Spleen (tissue), 11 donors: Measurements from ENCODE around the gene COL5A1. TPM values are rescaled to one million over a fixed set of nuclear protein-coding genes. Genes with fewer than 3 reads are reported as not detected.
A peak's percentile ranks its signal among the peaks of the same experiment; 100 is the strongest.

Experiments
- DNase-seq: peaks from one replicate; pipeline ENCODE4 v3.0.0-alpha.2; 2020
- H3K27ac ChIP-seq, 8 donors: fragments of 200-600 bp; sonication (generic) in 7 of 8; 1 replicate in 4 of 8; 2 replicates in 4 of 8; pipeline versions ENCODE4 v1.5.0 to v1.8.0; 2016 to 2021; ENCODE audit warnings: inconsistent platforms in 4 of 8, mild to moderate bottlenecking in 4 of 8, moderate library complexity in 1 of 8
- H3K27me3 ChIP-seq, 7 donors: fragments of 200-600 bp; sonication (generic) in 6 of 7; replicated peaks in 1 of 7; 1 replicate in 4 of 7; 2 replicates in 3 of 7; pipeline versions ENCODE4 v1.5.0 to v1.8.0; 2016 to 2021; ENCODE audit warnings: inconsistent platforms in 3 of 7, mild to moderate bottlenecking in 1 of 7
- H3K36me3 ChIP-seq, 6 donors: fragments of 200-600 bp; sonication (generic) in 5 of 6; 1 replicate in 4 of 6; 2 replicates in 2 of 6; pipeline versions ENCODE4 v1.5.0 to v1.8.0; 2016 to 2021; ENCODE audit warnings: inconsistent platforms in 2 of 6
- H3K4me1 ChIP-seq, 6 donors: fragments of 200-600 bp; sonication (generic) in 5 of 6; 1 replicate in 3 of 6; 2 replicates in 3 of 6; pipeline versions ENCODE4 v1.5.0 to v1.8.0; 2016 to 2021; ENCODE audit warnings: inconsistent platforms in 3 of 6
- H3K4me3 ChIP-seq, 8 donors: fragments of 200-600 bp; sonication (generic) in 7 of 8; 1 replicate in 4 of 8; 2 replicates in 4 of 8; pipeline versions ENCODE4 v1.5.0 to v1.8.0; 2016 to 2021; ENCODE audit warnings: inconsistent platforms in 4 of 8, mild to moderate bottlenecking in 4 of 8, moderate library complexity in 2 of 8
- H3K9me3 ChIP-seq, 8 donors: fragments of 200-600 bp; sonication (generic) in 7 of 8; 1 replicate in 4 of 8; 2 replicates in 4 of 8; pipeline versions ENCODE4 v1.5.0 to v1.8.0; 2016 to 2021; ENCODE audit warnings: inconsistent platforms in 4 of 8
- CTCF ChIP-seq, 11 experiments: fragments of 200-600 bp in 7 of 11; fragments of 450-650 bp in 4 of 11; sonication (generic) in 4 of 11; IDR thresholded peaks in 8 of 11; conservative IDR thresholded peaks in 3 of 11; 1 replicate in 7 of 11; 2 replicates in 4 of 11; pipeline versions ENCODE4 v1.4.0 to v1.8.0; 2016 to 2021; ENCODE audit warnings: antibody characterized with exemption in 11 of 11, inconsistent platforms in 4 of 11, mild to moderate bottlenecking in 1 of 11
- POLR2A ChIP-seq, 3 donors: fragments of 450-650 bp; IDR thresholded peaks; one replicate each; pipeline ENCODE4 v1.5.1; 2017; ENCODE audit warnings: antibody characterized with exemption in 3 of 3, mild to moderate bottlenecking in 1 of 3
- POLR2AphosphoS5 ChIP-seq, 3 donors: sonication (generic); formaldehyde crosslinking; IDR thresholded peaks; one replicate each; pipeline ENCODE4 v1.5.1; 2017; ENCODE audit warnings: antibody characterized with exemption in 3 of 3
- WGBS, 5 donors: extraction: QIAGEN DNeasy Blood & Tissue Kit in 3 of 5; methylation state at CpG; one replicate each; pipeline versions ENCODE4 v1.1.5 to v1.1.7; 2013 to 2018; 5-methylcytosine and 5-hydroxymethylcytosine counted together
- intact Hi-C: fragments of 100-400 bp; cut with DNase I; formaldehyde crosslinking; loops from one replicate; pipeline ENCODE4 v1.15.0; 2023; ENCODE audit warnings: low total_unique reads
- polyA plus RNA-seq, 3 donors: library from polyadenylated mRNA; stranded (reverse); fragments of 200-250 nt; gene quantifications; one replicate each; pipeline ENCODE4 v1.2.1, GENCODE V29; 2013
- total RNA-seq, 7 donors: library from RNA; depleted of rRNA in 3 of 7; stranded (reverse); fragments of >200 nt in 3 of 7; fragmentation: NEBNext Ultra II Directional in 4 of 7; extraction: Animal tissue kit (Norgen Biotek cat#: 25700) in 4 of 7; gene quantifications; one replicate each; pipeline versions ENCODE4 v1.1.0 to v1.2.1, GENCODE V29; 2016 to 2021
- donor health status: healthy with polysubstance abuse.
- donor health status: DM: no; HTN: no; CAD: no; lungs with moderate emphysema.
- donor health status: DM: no; HTN: no; CAD: no.
- donor health status: Bipolar disorder and iron deficiency.
- donor health status: healthy.
- donor health status: DM: no; HTN: no; CAD: no.
- donor health status: DM: yes; HTN: yes; CAD: no.

The COL5A1 gene
- total and polyA plus RNA-seq, 10 donors = 2.6 to 50.6 (median 23.7) TPM

- Histone ChIP-seq H3K27me3 (peaks cover 0 to 50% (median 18%) of the 10 kb centered on the region in 7 donors), H3K27ac (peak overlapping the region in 3 of 8 donors; percentile 3 to 43 (median 20)), H3K36me3 (no peaks in the 10 kb centered on the region), H3K4me1 (peaks cover 0 to 45% (median 23%) of the 10 kb centered on the region in 6 donors), H3K9me3 (no peaks in the 10 kb centered on the region), H3K4me3 (no peak overlapping the region)
- no peak for DNase-seq
- intact Hi-C loops = no loop called here
- no peak for TF ChIP-seq POLR2AphosphoS5 (IDR thresholded peaks at IDR 0.05)
- no peak for TF ChIP-seq POLR2A (IDR thresholded peaks at IDR 0.05)
- 83 to 91% (median 87%) methylated on average over 12 to 13 of the region's 13 CpGs for WGBS, 5 donors
Observed at GRCh38 chr9:134638502-134639090, 3.0 kb upstream of the COL5A1 start.

GRCh38 chr9:134639994-134640393 lies 1.6 kb upstream of the COL5A1 start:
- H3K4me3 ChIP-seq = no peak overlapping the region
- H3K27ac ChIP-seq = no peak overlapping the region
- H3K27me3 ChIP-seq = peaks cover 0 to 53% (median 18%) of the 10 kb centered on the region in 7 donors
- intact Hi-C loops = loop anchor here (10.0 kb wide), 1 partner anchor 185 kb away; no protein-coding TSS in a partner anchor
- no peak for DNase-seq
- H3K36me3 ChIP-seq = no peaks in the 10 kb centered on the region
- H3K4me1 ChIP-seq = peaks cover 0 to 50% (median 24%) of the 10 kb centered on the region in 6 donors
- WGBS, 5 donors = 92 to 96% (median 94%) methylated on average over 5 of the region's 5 CpGs
- H3K9me3 ChIP-seq = no peaks in the 10 kb centered on the region
- TF ChIP-seq POLR2AphosphoS5 (IDR thresholded peaks at IDR 0.05) (no peak), CTCF (IDR thresholded peaks at IDR 0.05 in 8 of 11, conservative IDR thresholded peaks at IDR 0.05 in 3 of 11) (no peak), POLR2A (IDR thresholded peaks at IDR 0.05) (no peak)

- 76 to 82% (median 80%) methylated on average over 14 of the region's 14 CpGs for WGBS, 5 donors
- H3K27ac ChIP-seq = peak overlapping the region in 7 of 8 donors; percentile 67 to 85 (median 79)
- TF ChIP-seq CTCF (IDR thresholded peaks at IDR 0.05 in 8 of 11, conservative IDR thresholded peaks at IDR 0.05 in 3 of 11) (no peak), POLR2A (IDR thresholded peaks at IDR 0.05) (no peak)
- no peaks in the 10 kb centered on the region for H3K9me3 ChIP-seq
- peaks cover 0 to 53% (median 18%) of the 10 kb centered on the region in 7 donors for H3K27me3 ChIP-seq
- intact Hi-C loops = loop anchor here (10.0 kb wide), 1 partner anchor 186 kb away; no protein-coding TSS in a partner anchor
- peak overlapping the region in 5 of 8 donors; percentile 51 to 75 (median 57) for H3K4me3 ChIP-seq
- no peaks in the 10 kb centered on the region for H3K36me3 ChIP-seq
- DNase-seq = no peak
- peaks cover 0 to 57% (median 30%) of the 10 kb centered on the region in 6 donors for H3K4me1 ChIP-seq
Observed at GRCh38 chr9:134640506-134641172, 964 bp upstream of the COL5A1 start.

- no peak for TF ChIP-seq CTCF (IDR thresholded peaks at IDR 0.05 in 8 of 11, conservative IDR thresholded peaks at IDR 0.05 in 3 of 11)
- TF ChIP-seq POLR2AphosphoS5 (IDR thresholded peaks at IDR 0.05) = no peak
- no peak for TF ChIP-seq POLR2A (IDR thresholded peaks at IDR 0.05)
- no peak for DNase-seq
- Histone ChIP-seq H3K27ac (peak overlapping the region in 7 of 8 donors; percentile 67 to 85 (median 79)), H3K4me1 (peaks cover 0 to 70% (median 32%) of the 10 kb centered on the region in 6 donors), H3K4me3 (peak overlapping the region; percentile 37 to 75 (median 57)), H3K27me3 (peaks cover 0 to 53% (median 18%) of the 10 kb centered on the region in 7 donors), H3K9me3 (no peaks in the 10 kb centered on the region), H3K36me3 (no peaks in the 10 kb centered on the region)
- WGBS, 5 donors = 0 to 2% (median 1%) methylated on average over 15 to 58 of the region's 58 CpGs
- intact Hi-C loops = loop anchor here (10.0 kb wide), 1 partner anchor 187 kb away; no protein-coding TSS in a partner anchor
Observed at GRCh38 chr9:134641990-134642384, 384 bp downstream of the COL5A1 start.
